GM19025 (cell line): Measurements from ENCODE around the gene TNRC6B.
"Not testable (repeated sequence)": the region's sequence is repeated elsewhere in the genome, so short reads cannot be mapped to it uniquely, and the experiment has no call there.

Experiments
- ATAC-seq: cut with Tn5 transposase; IDR thresholded peaks from one replicate; pipeline ENCODE4 v1.9.1; 2021; ENCODE audit warnings: mild to moderate bottlenecking, low read depth, moderate library complexity; ENCODE audit not compliant: unreplicated experiment

TNRC6B gene

DNA sequence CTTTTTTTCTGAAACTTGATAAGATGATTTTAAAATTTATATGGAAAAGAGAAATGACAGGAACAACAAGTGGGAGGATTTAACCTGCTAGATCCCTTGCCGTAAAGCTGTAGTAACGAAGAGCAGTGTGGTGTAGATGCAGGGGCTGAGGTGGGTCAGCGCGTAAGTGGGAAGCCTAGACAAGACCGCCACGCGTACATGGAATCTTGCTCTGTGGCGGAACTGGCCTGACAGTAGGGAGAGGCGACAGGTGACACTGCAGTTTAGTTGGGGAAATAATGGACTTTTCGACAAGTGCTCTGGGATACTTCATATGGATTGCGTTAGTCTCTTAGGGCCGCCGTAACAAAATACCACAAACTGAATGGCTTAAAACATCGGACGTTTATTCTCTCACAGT is 28.8 kb downstream of the TNRC6B start:
- ATAC-seq = no peak

DNA sequence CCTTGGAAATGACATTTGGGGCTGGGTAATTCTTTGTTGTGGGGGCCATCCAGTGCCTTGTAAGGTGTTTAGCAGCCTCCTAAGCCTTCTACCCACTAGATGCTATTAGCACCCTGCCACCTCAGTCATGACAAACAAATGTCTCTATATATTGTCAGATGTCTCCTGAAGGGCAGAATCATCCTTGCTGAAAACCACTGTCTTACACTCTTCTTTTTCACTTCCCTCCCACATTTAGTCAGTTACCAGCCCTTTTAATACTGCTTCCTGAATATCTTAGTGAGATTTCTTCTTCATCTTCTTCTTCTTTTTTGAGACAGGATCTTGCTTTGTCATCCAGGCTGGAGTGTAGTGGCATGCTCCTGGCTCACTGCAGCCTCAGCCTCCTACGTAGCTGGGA is 33.1 kb downstream of the TNRC6B start:
- no peak for ATAC-seq

GRCh38 chr22:40211476-40212054 is 33.8 kb downstream of the TNRC6B start:
- ATAC-seq = no peak

- no peak for ATAC-seq
Measured at GRCh38 chr22:40212121-40212520, 34.4 kb downstream of the TNRC6B start.

DNA sequence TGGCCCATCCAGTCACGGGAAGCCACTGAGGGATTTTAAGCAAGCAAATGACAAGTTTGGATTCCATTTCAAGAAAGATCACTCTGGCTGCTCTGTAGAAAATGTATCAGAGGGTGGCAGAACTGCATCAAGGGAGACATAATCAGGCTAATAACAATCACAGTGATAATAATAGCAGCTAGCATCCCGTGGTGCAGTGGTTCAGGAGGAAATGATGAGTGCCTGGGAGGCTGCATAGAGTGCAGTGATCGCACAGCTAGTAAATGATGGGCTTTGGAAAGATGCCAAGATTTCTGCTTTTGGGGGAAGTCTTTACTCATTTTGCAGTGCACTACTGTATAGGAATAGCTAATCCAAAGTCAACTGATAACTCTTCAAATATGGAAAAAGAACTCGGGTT is 35.8 kb downstream of the TNRC6B start:
- no peak for ATAC-seq

DNA sequence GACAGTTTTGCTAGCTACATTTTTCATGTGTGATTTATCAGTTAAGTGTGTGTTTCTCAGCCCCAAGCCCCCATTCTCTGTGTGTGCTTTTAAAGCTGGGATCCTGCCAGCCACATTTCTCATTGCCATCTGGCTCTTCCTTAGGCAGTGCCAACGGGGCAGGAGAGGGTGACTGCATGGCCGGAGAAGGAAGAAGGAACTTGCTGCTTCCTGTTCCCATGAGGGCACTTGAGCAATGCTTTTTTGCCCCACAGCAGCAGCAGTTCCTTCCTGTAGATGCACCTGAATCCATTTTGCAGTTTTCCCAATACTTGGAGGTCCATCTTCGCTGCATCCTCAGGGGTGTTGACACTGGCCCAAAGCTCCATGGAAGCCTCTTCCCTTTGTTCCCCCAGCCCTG is 37.5 kb downstream of the TNRC6B start:
- ATAC-seq = no peak

DNA sequence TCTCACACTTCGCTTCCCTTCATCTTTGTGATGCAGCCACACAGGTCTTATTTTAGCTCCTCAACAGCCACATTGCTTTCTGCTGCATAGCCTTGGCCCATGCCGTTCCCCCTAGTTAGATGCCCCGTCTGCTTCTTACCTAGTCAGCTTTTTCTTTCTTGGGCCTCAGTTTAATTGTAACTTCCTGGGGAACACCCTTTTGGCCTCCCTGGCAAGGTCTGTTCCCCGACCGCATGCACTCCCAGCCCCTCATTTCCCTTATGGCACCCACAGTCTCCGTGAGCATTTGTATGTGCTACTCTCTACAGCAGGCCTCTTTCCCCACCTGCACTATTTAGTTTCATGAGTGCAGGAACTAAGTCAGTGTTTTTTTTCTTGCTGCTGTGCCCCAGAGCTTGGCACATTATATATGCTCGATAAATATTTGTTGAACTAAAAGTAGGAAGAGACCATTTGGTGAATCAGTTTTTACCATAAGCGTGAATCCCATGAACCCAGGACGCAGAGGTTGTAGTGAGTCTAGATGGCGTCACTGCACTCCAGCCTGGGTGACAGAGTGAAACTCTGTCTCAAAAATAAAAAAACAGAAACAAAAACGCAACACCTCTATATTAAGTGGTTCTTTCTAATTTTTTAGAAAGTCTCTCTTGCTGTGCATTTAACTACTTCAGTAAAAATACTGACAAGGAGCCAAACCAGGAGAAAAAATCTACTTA is 38.5 kb downstream of the TNRC6B start:
- no peak for ATAC-seq

GRCh38 chr22:40218152-40218551 is 40.4 kb downstream of the TNRC6B start:
- ATAC-seq = no peak

DNA sequence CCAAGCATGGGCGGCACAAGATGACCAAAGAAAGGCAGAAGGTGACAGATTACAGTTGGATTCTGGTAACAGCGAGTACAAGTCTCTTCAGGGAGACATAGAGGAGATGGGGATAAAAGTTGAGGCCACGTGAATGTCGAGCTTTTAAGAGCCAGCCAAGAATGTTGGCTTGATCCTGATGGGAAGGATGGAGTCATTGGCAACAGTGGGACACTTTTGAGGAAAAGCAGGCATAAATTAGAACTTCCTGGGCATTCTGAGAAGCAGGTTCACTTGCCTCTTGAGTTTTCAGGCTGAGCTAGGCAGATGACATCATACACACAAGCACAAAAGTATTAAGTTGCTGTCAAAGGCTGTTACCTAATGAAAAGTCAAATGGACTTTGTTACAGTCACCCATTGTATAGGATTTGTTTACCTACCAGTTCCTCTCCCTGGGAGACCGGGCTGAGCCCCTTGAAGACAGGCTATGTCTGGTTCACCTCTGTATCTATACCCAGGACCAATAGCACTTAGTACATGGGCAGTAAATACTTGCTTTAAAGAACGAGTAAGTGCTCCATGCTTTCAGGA is 41.1 kb downstream of the TNRC6B start:
- ATAC-seq = no peak

DNA sequence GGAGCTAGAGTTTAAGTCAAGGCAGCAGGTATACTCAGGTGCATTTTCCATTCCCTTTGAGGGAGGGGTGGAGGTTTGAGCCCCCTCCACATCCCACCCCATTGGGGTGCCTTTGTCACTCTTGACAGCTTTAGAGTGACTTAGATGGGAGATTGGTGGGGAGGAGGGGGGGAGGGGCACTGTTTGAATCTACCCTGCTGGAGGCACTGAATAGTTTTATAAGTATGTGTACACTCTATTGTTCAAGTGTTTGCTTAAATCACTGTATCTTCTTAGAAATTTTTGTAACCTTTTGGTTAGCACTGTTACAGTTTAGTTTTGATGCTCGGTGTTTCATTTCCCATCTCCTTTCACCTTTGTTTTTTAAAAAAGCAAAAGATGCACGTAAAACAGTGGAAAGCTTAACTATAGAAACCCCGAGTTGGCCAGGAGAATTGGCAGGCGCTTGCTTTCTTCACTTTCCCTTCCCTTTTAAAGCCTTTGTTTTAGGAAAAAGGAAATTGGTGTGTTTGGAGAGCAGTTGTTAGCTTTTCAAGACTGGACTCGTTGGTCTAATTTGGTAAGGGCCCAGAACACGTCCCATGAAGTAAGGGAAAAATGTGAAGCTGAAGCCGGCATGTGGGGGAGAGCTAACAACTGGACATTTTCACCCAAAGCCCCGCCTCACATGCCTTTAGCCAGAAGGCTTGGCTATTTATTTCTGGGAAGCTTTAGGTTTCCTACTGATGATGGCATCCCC is 42.8 kb downstream of the TNRC6B start:
- no peak for ATAC-seq

DNA sequence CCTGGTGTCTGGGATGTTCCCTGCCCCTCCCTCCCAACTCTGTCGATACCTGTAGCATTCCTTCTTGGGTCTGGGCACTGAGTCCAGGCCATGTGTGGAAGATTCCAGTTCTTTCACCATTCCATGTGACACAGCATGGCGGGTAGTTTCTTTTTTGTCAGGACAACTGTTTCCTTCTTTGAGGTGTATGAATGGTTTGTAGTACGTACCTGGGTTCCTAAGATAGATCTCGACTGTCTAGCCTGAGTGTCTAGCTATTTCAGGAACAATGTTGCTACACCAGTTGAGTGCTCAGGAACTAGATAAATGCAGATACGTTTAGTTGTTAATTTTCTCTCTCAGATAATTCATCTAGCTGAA is 43.3 kb downstream of the TNRC6B start:
- no peak for ATAC-seq

GRCh38 chr22:40222979-40223378 is 45.3 kb downstream of the TNRC6B start:
- ATAC-seq = not testable (repeated sequence)

- no peak for ATAC-seq
Measured at GRCh38 chr22:40224702-40225101, 47.0 kb downstream of the TNRC6B start.

DNA sequence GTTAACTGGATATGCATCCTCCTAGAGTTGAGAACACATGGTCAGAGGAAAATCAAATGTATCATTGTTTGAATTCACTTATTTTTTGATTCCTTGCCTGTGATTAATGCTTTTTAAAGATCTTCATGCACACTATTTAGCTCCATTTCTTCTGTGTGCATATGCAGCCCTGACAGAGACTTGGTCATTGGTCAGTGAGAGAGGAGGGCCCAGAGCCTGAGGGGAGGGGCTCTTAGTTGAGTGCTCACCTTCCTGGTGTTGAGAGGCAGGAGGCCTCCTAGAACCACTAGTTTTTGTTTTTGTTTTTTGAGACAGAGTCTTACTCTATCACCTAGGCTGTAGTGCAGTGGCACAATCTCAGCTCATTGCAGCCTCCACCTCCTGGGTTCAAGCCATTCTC is 48.9 kb downstream of the TNRC6B start:
- no peak for ATAC-seq

DNA sequence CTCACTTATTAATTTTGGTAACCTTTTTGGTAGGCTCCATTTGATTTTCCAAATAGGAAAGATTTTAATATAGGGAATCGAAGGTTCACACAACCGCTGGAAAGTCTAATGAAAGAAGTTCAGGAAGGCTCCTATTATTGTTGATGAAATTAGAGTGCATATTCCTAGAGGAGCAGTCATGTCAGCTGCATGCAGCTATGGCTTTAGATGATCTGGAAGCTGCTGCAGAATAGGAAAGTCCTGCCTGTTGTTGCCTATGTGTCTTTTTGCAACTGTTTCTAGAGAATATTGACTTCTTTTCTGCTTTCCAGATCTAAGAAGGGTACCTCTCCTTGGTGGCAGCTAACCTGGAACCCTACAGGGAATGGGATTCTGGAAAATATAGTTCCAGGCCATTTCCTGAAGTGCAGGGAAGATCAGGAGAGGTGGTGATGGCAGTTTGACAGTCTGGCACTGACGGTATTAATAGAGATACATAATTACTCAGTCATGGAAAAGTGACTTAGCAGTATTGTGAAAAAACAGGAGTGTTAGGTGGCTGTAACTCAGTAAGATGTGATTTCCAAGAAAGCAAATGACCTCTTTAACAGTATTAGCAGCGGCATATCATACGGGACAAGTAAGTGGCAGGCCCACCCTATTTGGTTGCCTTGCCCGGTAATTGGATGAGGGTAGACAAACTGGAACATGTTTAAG is 54.0 kb downstream of the TNRC6B start:
- no peak for ATAC-seq

DNA sequence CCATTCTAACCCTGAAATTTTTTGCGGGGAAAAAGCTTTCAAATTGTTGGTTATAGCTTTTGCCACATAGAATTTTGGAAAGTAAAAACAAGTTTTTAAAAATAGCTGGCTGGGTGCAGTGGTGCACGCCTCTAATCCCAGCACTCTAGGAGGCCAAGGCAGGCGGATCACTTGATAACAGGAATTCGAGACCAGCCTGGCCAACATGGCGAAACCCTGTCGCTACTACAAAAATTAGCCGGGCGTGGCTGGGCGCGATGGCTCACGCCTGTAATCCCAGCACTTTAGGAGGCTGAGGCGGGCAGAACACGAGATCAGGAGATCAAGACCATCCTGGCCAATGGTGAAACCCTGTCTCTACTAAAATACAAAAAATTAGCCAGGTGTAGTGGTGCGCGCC is 54.9 kb downstream of the TNRC6B start:
- ATAC-seq = no peak

DNA sequence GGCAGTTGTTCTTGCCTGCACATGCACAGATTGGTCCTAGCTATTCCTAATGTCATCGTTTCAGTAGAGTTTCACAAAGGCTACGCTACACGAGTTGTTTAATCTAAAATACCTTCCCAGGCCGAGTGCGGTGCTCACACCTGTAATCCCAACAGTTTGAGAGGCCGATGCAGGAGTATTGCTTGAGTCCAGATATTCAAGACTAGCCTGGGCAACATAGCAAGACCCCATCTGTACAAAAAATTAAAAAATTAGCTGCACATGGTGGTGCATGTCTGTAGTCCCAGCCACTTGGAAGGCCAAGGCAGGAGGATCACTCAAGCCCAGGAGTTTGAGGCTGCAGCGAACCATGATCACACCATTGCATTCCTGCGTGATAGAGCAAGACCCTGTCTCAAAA is 56.2 kb downstream of the TNRC6B start:
- ATAC-seq = no peak

GRCh38 chr22:40234658-40235057 is 56.9 kb downstream of the TNRC6B start:
- no peak for ATAC-seq

DNA sequence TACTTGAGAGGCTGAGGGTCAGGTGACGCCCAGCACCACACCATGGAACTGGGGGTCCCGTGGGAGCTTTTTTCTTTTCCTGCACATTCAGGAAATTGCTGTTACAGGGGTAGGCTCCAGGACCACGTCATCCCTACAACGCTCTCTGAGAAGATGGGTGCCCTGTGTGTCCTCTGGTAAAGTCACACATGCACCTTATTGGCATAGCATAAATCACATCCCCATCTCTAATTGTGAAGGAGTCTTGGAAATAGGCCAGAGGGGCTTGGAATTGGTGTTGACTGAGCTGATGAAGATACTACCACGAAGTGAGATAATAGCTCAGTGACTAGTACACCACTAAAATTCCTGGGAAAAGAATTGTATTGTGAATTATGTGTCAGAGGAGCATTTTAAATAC is 57.6 kb downstream of the TNRC6B start:
- ATAC-seq = no peak

DNA sequence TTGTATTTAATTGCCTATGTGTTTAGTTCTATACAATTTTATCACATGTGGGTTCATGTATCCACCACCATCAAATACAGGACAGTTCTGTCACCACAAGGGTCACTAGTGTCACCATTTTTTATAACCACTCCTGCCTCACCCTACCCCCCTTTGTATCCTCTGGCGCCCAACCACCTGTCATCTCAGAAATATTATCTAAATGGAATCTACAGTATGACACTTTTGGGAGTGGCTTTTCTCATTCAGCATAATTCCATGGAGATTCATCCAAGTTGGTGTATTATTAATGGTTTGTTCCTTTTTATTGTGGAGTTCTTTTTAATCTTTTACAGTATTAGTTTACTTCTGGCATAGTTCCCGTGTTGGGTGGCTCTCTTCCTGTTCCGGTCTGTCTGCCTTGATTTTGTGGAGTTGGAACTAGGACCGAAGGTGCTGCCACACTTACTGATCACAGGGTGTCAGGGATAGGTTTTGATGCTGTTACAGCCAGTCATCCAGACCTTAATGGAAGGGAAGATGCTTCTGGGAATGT is 58.5 kb downstream of the TNRC6B start:
- ATAC-seq = no peak

DNA sequence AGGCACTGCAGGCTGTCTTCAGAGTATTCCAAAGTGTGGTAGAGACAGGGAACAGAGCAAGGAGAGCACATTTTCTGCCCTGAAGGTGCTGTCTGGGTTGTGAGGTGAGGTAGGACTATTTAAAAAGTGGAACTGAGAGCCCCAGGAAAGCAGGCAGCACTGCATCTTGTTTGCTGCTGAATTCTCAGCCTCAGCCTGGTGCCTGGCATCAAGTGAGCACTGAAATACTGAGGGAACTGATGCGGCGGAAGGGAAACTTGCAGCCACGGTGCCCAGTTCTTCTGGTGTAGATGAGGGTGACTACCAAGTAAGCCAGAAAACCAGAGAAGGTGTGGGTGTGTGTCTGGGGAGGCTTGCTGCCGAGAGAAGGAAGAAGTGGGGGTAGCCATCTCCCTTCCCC is 59.5 kb downstream of the TNRC6B start:
- ATAC-seq = no peak
